Nephron progenitor cell (in vitro differentiated cells): ENCODE data around the gene FAM124B.

Source experiments
- DNase-seq: peaks from one replicate; pipeline ENCODE4 v3.0.0; 2021
- H3K27ac Mint-ChIP-seq: 2 replicates; pipeline ENCODE4 v1.8.0; 2021; ENCODE audit warnings: mild to moderate bottlenecking, moderate library complexity, mixed read lengths
- H3K27me3 Mint-ChIP-seq: 2 replicates; pipeline ENCODE4 v1.8.0; 2021; ENCODE audit warnings: mild to moderate bottlenecking, low read depth, mixed read lengths; ENCODE audit not compliant: poor library complexity
- H3K36me3 Mint-ChIP-seq: 2 replicates; pipeline ENCODE4 v1.8.0; 2021; ENCODE audit warnings: low read depth, mixed read lengths
- H3K4me1 Mint-ChIP-seq: 2 replicates; pipeline ENCODE4 v1.8.0; 2021; ENCODE audit warnings: mixed read lengths
- H3K4me3 Mint-ChIP-seq: 2 replicates; pipeline ENCODE4 v1.8.0; 2021; ENCODE audit warnings: mild to moderate bottlenecking, moderate library complexity, mixed read lengths
- H3K9me3 Mint-ChIP-seq: 2 replicates; pipeline ENCODE4 v1.8.0; 2021; ENCODE audit warnings: mild to moderate bottlenecking, moderate library complexity, mixed read lengths
- TF ChIP-seq, protein P1 (sequence below): fragments of 200-600 bp; sonication (generic); IDR thresholded peaks from 2 replicates; pipeline ENCODE4 v1.5.0; 2021; ENCODE audit warnings: antibody characterized with exemption

FAM124B gene

DNA sequence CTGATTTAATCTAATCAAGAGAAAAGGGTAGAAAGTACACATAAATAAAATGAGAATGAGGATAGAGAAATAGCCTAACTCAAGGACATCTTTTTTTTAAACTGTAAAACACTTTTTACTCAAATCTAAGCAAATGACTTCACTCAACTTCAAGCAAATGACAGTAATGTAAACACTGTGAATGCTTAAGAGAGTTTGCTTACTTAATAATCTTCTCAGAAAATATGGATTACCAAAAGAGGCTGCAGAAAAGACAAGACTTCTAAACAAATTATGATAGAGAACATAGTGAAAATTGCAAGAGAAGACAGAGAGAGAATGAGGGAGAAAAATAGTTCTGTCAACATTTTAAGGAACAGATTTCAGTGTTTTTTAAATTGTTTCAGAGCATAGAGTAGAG is 52.5 kb downstream of the FAM124B start:
- Mint-ChIP-seq H3K27me3 (peaks cover 2% of the 10 kb centered on the region), H3K9me3 (peaks cover 7% of the 10 kb centered on the region), H3K36me3 (no peaks in the 10 kb centered on the region), H3K4me1 (no peaks in the 10 kb centered on the region), H3K4me3 (no peak overlapping the region), H3K27ac (no peak overlapping the region)
- TF ChIP-seq, protein P1, sequence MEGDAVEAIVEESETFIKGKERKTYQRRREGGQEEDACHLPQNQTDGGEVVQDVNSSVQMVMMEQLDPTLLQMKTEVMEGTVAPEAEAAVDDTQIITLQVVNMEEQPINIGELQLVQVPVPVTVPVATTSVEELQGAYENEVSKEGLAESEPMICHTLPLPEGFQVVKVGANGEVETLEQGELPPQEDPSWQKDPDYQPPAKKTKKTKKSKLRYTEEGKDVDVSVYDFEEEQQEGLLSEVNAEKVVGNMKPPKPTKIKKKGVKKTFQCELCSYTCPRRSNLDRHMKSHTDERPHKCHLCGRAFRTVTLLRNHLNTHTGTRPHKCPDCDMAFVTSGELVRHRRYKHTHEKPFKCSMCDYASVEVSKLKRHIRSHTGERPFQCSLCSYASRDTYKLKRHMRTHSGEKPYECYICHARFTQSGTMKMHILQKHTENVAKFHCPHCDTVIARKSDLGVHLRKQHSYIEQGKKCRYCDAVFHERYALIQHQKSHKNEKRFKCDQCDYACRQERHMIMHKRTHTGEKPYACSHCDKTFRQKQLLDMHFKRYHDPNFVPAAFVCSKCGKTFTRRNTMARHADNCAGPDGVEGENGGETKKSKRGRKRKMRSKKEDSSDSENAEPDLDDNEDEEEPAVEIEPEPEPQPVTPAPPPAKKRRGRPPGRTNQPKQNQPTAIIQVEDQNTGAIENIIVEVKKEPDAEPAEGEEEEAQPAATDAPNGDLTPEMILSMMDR, result no peak
- DNase-seq, result no peak

DNA sequence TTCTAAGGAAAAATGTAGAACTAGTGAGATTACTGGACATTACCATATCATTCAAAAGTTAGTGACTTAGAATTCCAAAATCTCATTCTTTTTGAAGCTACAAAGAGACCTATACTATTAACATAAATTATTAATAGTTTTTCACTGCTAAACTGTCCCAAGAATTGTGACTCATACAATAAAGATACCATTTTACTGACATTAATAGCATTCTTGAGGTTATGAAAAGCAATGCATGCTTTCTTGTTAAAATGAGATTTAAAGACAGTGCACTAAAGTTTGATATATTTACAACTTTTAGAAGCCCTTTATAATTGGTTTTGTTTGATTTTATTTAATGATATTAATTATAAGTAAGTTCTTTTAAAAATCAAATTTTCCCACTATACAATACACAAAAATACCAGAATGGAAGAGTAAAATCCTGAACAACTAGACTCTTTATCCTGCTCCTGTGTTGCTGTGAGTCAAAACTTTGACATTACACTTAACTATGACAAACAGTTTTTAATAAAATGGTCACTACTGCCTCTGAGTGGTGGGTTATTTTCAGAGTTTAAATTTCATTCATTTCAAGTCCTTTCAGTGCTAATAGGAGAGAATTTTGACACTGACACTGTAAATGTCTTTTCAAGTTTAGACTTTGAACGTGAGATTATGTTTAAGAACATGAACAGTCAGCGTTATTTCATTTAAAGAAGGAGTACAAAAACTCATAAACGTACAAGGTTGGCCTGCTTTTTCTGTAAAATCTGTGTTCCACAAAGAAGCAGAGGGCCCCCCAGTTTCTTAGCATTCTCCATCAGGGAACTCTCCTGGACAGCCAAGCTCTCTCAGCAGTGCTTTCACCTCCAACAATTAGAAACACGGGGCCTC is 54.5 kb downstream of the FAM124B start:
- H3K36me3 Mint-ChIP-seq, result no peaks in the 10 kb centered on the region
- TF ChIP-seq, protein P1, result no peak
- H3K4me3 Mint-ChIP-seq, result no peak overlapping the region
- H3K4me1 Mint-ChIP-seq, result no peaks in the 10 kb centered on the region
- H3K27ac Mint-ChIP-seq, result no peak overlapping the region
- peaks cover 2% of the 10 kb centered on the region for H3K27me3 Mint-ChIP-seq
- H3K9me3 Mint-ChIP-seq, result peaks cover 7% of the 10 kb centered on the region
- DNase-seq, result no peak

DNA sequence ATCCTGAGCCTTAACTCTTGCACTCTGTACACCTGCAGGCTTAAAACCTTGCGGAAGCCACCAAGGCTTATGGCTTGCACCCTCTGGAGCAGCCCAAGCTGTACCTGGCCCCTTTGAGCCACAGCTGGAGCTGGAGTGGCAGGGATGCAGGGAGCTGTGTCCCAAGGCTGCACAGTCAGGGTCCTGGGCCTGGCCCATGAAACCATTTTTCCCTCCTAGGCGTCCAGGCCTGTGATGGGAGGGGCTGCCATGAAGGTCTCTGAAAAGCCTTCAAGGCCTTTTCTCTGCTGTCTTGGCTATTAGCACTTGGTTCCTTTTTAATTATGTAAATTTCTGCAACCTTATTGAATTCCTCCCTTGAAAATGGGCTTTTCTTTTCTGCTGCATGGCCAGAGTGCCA is 56.4 kb downstream of the FAM124B start:
- peaks cover 7% of the 10 kb centered on the region for H3K9me3 Mint-ChIP-seq
- no peaks in the 10 kb centered on the region for H3K4me1 Mint-ChIP-seq
- TF ChIP-seq, protein P1, result no peak
- no peaks in the 10 kb centered on the region for H3K36me3 Mint-ChIP-seq
- no peak for DNase-seq
- H3K27me3 Mint-ChIP-seq, result peaks cover 4% of the 10 kb centered on the region
- no peak overlapping the region for H3K27ac Mint-ChIP-seq
- H3K4me3 Mint-ChIP-seq, result no peak overlapping the region

DNA sequence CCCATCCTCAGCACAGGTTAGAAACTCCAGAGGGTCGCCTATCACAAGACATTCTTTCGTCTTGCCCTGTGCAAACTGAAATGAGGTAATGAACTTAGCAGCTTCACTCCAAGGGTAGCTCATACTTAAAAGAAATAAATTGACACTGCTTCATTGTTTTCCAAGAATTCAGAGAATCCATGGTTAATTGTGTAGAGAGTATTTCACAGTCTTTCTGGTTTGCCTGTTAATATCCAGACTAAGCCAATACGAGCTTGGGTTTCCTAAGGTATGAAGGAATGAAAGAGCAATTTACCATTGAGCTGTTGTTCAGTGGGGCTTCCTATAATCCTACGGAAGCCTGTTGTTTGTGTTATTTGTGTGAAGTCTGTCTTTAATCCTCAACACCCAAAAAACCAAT is 58.7 kb downstream of the FAM124B start:
- H3K36me3 Mint-ChIP-seq, result no peaks in the 10 kb centered on the region

DNA sequence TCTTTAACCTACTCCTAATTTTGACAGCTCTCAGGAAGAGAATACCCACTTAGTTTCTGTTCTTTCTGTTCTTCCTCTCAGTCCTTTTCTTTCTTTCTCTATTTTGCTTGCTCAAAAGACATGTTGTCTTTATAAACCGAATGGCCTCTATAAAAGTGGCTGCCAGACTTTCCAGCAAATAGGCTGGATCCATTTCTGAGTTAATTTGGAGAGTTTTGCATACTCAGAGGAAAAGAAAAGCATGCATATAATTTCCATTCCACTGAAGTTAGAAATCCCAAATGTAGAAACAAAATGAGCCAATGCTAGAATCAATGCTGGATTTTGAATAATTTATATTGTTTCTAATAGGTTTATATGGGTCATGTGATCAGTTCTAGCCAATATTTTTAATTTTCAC is 65.9 kb downstream of the FAM124B start:
- peaks cover 7% of the 10 kb centered on the region for H3K27me3 Mint-ChIP-seq
- H3K36me3 Mint-ChIP-seq, result no peaks in the 10 kb centered on the region
- no peak overlapping the region for H3K27ac Mint-ChIP-seq
- H3K4me1 Mint-ChIP-seq, result peaks cover 7% of the 10 kb centered on the region
- no peak overlapping the region for H3K4me3 Mint-ChIP-seq
- TF ChIP-seq, protein P1, result no peak
- no peaks in the 10 kb centered on the region for H3K9me3 Mint-ChIP-seq
- DNase-seq, result no peak

More for the DNA sequence above, 58.7 kb downstream of the FAM124B start:
- Mint-ChIP-seq H3K4me1 (no peaks in the 10 kb centered on the region), H3K27me3 (peaks cover 7% of the 10 kb centered on the region), H3K9me3 (peaks cover 7% of the 10 kb centered on the region), H3K4me3 (no peak overlapping the region), H3K27ac (no peak overlapping the region)
- no peak for DNase-seq
- TF ChIP-seq, protein P1, result no peak

DNA sequence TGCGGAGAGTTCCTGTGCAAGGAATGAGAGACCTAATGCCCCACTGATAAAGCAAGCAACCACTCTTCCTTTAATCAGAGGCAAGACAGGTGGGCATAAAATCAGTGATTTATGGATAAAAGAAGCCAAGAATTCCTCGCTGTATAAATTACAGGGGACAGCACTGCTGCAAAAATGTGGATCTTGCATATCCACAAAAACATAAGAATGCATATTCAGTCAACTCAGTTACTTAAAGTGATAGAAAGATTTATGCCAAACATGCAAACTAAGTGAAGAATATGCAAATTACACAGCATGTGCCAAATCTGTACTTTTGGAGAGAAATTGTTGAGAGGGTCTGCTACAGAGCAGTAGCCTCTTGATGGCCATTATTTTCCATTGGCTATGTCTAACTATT is 67.2 kb downstream of the FAM124B start:
- DNase-seq, result no peak
- Mint-ChIP-seq H3K27ac (no peak overlapping the region), H3K27me3 (peaks cover 3% of the 10 kb centered on the region), H3K4me3 (no peak overlapping the region), H3K36me3 (no peaks in the 10 kb centered on the region), H3K9me3 (no peaks in the 10 kb centered on the region), H3K4me1 (peaks cover 7% of the 10 kb centered on the region)
- TF ChIP-seq, protein P1, result no peak
